Stimulated activated CD4-positive, alpha-beta T cell treated with anti-CD3 and anti-CD28 coated beads, Interleukin-1b, Interleukin-23, amount 100 ng/mL, for 1 hour (primary cell): ENCODE measurements around the gene SDK1.

Experiments used
- DNase-seq, 2 donors: peaks; one replicate each; pipeline ENCODE4 v3.0.0-alpha.2; 2020; ENCODE audit warnings: low read depth in 2 of 2

SDK1 gene

GRCh38 chr7:3415861-3416312 lies 114.8 kb downstream of the SDK1 start:
- no peak for DNase-seq

DNA sequence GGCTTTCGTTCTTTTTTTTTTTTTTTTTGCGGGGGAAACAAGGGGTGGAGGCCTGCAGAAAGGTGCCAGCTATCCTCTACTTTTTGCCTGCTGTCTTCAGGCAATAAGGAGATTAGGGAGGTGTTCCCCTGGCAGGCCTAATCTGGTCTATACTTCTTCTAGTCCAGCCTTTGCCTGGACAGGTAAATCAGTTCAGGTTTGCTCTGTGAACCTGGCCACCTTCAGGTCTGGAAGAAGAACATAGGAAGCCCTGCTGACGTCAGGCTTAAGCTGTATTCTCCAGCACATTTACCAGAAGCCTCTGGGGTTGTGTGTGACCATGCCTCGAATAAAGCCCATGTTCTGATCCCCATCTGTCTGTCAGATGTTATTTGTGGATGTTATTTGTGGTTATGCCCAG lies 115.4 kb downstream of the SDK1 start:
- DNase-seq: no peak

DNA sequence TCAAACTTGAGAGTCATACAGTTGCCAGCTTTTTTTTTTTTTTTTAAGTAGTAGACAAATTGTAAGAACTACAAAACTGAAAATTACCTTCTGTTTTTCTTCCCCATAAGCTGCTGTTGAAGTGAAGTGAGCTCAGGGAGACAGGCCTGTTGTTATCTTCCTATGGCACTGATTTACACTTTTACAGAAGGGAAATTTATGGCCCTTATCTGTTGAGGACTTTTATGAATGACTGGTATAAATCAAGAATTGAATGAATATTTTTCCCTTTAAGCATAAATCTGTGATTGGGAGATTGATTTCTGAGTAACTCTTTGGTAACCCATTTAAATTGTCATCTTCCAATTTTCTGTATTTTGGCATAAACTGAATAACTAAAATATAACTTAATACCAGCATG lies 124.0 kb downstream of the SDK1 start:
- no peak for DNase-seq

- no peak for DNase-seq
Measured at GRCh38 chr7:3426064-3426463, 125.0 kb downstream of the SDK1 start.

DNA sequence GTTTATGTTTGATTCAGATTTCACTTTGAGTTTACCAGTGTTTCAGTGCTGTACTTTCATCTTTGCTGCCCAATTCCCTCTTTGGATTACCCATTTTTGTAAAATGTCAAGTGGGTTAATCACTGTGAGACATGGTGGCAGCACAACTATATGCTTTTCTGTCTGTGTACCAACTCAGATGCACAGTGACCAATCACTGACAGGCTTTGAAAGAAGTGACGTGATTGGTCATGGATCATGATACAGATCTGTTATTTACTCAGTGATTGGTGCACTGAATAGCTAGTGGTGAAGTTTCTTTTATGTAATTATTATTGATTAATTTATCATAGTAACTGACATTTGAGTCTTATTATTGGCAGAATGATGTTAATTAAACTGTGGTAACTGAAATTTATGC lies 126.9 kb downstream of the SDK1 start:
- no peak for DNase-seq

GRCh38 chr7:3429981-3430380 lies 128.9 kb downstream of the SDK1 start:
- DNase-seq: no peak

- no peak for DNase-seq
Measured at GRCh38 chr7:3430588-3430987, 129.5 kb downstream of the SDK1 start.

DNA sequence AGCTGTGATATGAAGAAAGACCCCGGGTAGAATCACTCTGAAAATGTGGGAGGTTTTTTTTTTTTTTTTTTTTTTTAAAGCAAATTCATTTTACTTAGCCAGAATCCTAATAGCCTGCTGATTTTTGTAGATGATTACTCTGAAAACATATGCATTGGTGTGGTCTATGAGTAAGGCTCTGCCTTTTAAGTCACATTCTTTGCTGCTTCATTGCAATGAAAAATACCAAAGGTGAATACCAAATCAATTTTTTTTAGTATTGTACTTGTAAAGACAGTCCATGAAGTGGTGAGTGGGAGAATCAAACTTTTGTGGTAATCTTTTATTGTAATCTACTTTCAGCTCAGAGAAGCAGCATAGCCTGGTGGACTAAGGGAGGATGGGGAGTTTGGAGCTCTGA lies 130.3 kb downstream of the SDK1 start:
- no peak for DNase-seq

GRCh38 chr7:3432911-3433310 lies 131.9 kb downstream of the SDK1 start:
- DNase-seq: no peak

GRCh38 chr7:3434611-3435010 lies 133.6 kb downstream of the SDK1 start:
- no peak for DNase-seq

DNA sequence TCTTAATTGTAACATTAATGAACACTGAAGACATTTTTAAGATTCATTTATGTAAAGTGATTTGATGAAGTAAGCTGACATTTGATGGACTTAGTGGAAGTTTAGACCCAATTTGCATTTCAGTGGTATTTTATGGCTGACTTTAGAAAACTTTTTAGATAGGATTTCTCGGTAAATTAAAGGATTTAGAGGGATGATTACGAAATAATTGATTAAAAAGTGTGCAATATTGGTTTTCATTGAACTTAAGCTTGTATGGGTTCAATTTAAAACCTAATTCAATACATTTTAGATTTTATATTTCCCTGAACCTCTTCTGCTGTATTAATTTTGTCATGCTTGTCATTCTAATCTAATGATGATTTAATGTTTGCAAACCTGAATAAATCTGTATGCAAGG lies 135.1 kb downstream of the SDK1 start:
- no peak for DNase-seq

GRCh38 chr7:3436746-3437145 lies 135.7 kb downstream of the SDK1 start:
- DNase-seq: no peak

DNA sequence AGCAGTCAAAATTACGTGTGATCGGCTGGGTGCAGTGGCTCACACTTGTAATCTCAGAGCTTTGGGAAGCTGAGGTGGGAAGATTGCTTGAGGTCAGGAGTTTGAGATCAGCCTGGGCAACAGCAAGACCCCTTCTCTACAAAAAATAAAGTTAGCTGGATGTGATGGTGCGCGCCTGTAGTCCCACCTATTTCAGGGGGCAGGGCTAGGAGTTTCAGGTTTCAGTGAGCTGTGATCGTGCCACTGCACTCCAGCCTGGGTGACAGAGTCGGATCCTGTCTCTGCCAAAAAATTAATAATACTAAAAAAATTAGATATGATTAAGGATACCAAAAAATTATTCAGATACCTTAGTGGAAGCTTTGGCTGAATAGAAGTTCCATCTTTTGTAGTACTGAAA lies 136.4 kb downstream of the SDK1 start:
- DNase-seq: no peak

GRCh38 chr7:3438352-3438751 lies 137.3 kb downstream of the SDK1 start:
- DNase-seq: no peak

GRCh38 chr7:3439333-3440030 lies 138.4 kb downstream of the SDK1 start:
- no peak for DNase-seq

GRCh38 chr7:3440509-3440908 lies 139.5 kb downstream of the SDK1 start:
- DNase-seq: no peak

DNA sequence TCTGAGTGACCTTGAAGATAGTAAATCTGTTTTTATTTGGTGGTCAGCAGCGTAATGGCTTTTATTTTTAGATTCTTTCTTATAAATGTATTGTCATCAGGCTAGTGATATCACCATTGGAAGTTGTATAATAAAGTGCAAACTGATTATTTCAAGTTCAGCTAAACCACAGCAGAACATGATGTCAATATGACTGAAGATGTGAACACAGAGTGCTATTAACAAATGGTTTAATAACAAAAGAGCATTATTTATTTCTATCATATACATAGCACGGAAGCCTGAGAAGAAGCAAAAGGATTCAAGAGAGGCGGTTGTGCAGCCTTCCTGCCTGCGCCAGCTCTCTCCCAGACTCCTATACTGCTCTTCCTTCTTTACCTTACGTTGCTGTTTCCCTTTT lies 142.7 kb downstream of the SDK1 start:
- no peak for DNase-seq

DNA sequence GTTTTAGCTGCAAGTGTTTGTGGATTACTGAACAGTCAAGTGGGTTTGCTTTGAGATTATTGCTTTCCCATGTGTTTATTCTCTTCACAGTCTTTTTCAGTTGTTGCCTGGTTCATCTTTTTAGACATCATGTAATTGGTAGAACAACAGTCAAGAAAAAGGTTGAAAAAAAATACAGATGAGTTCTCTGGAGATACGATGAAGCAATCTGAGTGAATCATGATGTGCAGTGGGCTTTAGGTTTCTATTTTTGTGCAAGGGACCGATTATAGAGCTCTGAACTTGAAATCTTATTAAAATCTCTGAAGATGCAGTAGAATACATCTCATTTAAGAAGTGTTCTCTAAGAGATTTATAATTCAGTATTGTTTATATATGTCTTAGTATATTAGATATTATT lies 145.7 kb downstream of the SDK1 start:
- no peak for DNase-seq

GRCh38 chr7:3451701-3452100 lies 150.6 kb downstream of the SDK1 start:
- no peak for DNase-seq

DNA sequence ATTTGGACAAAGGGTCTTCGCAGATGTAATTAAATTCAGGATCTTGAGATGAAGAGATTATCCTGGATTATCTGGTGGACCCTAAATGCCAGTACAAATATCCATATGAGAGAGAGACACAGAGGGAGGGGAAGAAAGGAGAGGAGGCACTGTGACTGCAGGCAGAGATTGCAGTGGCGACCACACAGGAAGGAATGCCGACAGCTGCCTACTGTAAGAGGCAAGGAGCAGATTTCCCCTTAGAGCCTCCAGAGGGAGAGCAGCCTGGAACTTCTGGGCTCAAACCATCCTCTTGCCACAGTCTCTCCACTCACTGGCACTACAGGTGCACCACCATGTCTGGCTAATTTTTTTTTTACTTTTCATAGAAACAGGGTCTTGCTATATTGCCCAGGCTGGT lies 152.3 kb downstream of the SDK1 start:
- no peak for DNase-seq

GRCh38 chr7:3455806-3456595 lies 154.9 kb downstream of the SDK1 start:
- DNase-seq: no peak

DNA sequence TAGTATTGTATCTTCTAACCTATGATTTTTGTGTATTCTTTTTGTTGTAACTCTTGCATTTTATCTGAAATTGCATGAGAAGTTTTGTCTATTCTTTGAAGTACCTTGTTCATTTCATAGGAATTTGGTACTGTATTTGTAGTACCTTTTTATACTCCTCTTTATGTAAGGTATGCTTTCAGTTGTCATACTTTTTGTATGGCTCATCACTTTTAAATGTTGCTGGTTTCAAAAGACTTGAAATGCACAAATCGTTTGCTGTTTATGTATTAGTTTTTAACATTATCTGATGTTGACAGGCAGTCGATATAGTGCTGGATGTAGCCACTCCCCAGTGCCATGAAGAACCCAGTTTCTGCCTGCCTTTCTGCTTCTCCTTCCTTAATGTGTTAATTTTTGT lies 158.1 kb downstream of the SDK1 start:
- DNase-seq: no peak

DNA sequence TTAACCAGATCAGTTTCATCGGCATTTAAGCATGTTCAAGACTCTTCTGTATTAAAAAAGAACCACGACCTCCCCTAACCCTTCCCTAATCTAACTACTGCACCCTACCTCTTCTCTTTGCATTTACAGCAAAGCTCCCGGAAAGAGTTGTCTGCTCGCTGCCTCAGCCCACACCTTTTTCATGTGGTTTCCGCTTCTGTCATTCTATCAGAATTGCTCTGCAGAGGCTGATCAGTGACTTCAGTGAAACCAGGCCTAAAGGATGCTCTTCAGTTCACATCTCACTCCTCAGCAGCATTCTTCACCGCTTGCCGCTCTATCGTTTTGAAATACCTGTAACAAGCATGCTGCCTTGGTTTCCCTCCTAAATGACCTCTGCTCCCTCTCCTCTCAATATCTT lies 160.9 kb downstream of the SDK1 start:
- DNase-seq: peak; percentile 19 to 22
